CMK (cell line): ENCODE measurements around the gene PNO1.
A peak's percentile ranks its signal among the peaks of the same experiment; 100 is the strongest.
"Not testable (repeated sequence)": the region's sequence is repeated elsewhere in the genome, so short reads cannot be mapped to it uniquely, and the experiment has no call there.

ENCODE experiments used
- DNase-seq: peaks from one replicate; pipeline ENCODE4 v3.0.0-alpha.2; 2010; ENCODE audit warnings: low read depth

PNO1 gene

GRCh38 chr2:68157402-68158133 is at the start of gene PNO1:
Gene PNO1, plus strand, starts transcription at chr2:68157888. Its CDS starts 47 bp downstream, at chr2:68157935.
- peak; percentile 85 for DNase-seq

- DNase-seq, result no peak
Observed at GRCh38 chr2:68108120-68108519, 49.6 kb upstream of the PNO1 start.

DNA sequence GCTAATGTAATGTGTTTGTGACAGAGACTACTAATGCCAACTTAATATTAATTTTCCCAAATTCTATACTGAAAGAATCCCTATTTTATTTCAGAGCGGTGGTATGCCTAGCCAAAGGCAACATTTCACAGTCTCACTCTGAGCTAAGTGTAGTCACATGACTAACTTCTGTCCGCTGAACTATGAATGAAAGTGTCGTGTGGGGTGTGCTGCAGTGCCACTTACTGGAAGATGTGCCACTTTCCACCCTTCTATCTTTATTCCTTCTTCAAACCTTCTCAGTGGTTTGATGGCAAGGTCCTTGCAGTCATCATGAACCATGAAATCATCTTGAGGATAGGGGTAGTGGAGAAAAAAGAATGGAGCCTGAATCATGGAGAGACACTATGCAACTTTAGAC is 47.6 kb upstream of the PNO1 start:
- DNase-seq, result no peak

- DNase-seq, result no peak
Observed at GRCh38 chr2:68115965-68116364, 41.7 kb upstream of the PNO1 start.

- not testable (repeated sequence) for DNase-seq
Observed at GRCh38 chr2:68117922-68118321, 39.8 kb upstream of the PNO1 start.

- DNase-seq, result no peak
Observed at GRCh38 chr2:68118816-68119215, 38.9 kb upstream of the PNO1 start.

DNA sequence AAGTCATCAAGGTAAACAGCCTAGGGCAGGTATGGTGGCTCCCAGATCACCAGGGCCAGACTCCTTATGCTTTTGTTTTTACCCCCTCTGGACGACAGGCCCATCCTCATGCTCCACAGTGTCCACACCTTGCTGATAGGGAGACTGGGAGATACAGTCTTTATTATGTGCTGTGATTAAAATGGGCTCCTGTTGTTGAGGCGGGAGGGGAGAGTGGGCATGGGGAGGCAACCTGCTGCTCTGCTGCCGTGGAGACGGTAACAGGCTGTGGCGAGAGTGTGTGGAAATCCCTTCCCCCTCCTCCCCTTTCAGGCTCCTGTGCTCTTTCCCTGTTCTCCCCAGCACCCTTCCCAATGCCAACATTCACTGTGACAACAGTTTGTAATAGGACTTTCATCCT is 38.2 kb upstream of the PNO1 start:
- DNase-seq, result no peak

DNA sequence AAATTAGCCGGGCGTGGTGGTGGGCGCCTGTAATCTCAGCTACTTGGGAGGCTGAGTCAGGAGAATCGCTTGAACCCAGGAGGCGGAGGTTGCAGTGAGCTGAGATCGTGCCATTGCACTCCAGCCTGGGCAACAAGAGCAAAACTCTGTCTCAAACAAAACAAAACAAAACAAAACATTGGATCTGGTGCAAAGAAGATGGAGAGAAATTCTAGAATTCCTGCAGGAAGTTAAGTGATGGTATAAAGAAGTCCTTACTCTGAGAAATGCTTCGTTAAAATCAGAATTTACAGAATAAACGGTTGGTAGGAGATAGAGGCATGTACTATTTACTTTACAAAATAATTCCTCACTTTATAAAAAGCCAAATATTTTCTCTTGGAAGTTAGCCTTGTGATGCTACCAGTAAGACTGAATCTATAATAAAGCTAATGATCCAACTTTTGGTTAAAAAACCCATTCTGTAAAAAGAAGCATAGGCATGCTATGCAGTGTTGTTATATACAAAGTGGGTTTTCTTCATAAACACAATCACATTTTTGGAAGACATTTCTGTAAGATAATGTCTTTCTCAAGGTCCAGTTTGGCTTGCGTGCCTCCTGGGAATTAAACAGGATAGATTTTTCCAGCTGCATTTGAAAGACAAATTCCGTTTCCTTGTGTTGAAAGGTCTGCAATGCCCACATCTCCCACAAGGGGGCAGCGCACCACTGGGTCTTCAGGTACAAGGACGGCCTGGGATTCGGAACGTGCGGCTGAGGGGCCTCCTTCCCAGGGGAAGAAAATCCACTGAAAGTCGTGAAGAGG is 35.6 kb upstream of the PNO1 start:
- peak; percentile 65 for DNase-seq

GRCh38 chr2:68122680-68122964 is 35.1 kb upstream of the PNO1 start:
- DNase-seq, result no peak

GRCh38 chr2:68124321-68124720 is 33.4 kb upstream of the PNO1 start:
- DNase-seq, result no peak

- no peak for DNase-seq
Observed at GRCh38 chr2:68125821-68126220, 31.9 kb upstream of the PNO1 start.

DNA sequence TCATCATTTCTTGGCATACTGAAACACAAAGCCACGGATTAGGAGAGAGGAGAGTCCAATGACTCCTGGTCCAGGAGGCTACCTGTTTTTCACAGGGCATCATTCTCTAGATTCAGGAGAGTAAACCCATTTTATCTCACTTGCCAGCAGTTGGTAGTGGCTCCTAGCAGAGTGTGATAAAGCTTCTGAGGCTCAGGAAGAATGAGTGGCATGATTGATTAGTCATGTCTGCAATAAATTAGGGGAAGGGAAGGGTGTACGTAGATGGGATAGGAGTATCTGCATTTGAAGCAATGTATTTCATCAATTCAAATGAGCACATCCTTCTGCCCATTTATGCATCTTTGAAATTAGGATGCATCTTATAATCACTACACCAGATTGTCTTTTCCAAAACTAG is 31.1 kb upstream of the PNO1 start:
- no peak for DNase-seq

DNA sequence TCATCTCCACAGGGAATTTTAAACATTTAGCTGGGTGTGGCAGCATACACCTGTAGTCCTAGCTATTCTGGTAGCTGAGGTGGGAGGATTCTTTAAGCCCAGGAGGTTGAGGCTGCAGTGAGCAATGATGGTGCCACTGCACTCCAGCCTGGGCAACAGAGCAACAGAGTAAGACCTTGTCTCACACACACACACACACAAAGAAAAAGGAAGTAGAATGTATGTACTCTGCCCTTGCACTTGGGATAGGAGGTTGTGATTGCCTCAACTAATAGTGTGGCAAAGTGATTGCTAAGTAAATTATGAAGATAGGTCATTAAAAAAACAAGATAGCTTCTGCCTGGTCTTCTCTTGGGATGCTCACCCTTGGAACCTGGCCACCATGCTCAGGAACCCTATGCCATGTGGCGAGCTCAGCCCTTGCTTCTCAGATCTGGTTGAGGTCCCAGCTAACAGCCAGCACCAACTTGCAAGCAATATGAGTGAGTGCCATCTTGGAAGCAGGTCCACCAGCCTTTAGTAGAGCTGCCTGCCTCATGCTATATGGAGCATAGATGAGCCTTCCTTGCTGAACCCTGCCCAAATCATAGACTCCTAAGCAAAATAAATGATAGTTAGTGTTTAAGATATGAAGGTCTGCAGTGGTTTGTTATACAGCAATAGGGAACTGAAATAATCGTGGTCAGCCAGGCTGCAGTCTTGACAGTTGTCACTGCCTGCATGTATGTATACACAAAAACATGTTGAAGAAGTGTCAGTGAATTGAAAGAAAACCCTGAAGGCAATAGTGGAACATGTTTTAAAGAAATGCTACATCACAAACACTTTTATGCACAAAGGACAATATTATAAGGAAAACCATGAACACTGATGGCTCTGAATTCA is 30.1 kb upstream of the PNO1 start:
- no peak for DNase-seq

- DNase-seq, result no peak
Observed at GRCh38 chr2:68134120-68134519, 23.6 kb upstream of the PNO1 start.

GRCh38 chr2:68134554-68134953 is 23.1 kb upstream of the PNO1 start:
- no peak for DNase-seq

GRCh38 chr2:68135448-68136320 is 22.0 kb upstream of the PNO1 start:
- DNase-seq, result peak; percentile 80

- DNase-seq, result no peak
Observed at GRCh38 chr2:68141875-68142274, 15.8 kb upstream of the PNO1 start.

DNA sequence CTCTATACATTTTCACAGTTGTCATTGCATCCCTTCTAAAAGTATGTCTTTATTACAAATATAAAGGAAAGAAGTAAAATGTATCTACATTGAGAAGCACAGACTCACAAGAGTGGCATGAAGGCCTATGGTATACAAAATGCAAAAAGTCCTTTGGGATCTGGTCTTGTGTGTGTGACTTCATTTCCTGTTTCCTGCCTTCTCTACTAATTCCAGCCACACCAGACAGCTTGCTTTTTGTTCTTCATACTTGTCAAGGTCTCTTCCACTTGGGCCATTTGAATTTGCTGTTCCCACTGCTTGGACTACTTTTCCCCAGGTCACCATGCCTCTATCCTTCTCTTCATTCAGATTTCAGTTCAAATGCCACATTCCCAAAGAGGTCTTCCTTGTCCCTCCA is 6.7 kb upstream of the PNO1 start:
- no peak for DNase-seq

DNA sequence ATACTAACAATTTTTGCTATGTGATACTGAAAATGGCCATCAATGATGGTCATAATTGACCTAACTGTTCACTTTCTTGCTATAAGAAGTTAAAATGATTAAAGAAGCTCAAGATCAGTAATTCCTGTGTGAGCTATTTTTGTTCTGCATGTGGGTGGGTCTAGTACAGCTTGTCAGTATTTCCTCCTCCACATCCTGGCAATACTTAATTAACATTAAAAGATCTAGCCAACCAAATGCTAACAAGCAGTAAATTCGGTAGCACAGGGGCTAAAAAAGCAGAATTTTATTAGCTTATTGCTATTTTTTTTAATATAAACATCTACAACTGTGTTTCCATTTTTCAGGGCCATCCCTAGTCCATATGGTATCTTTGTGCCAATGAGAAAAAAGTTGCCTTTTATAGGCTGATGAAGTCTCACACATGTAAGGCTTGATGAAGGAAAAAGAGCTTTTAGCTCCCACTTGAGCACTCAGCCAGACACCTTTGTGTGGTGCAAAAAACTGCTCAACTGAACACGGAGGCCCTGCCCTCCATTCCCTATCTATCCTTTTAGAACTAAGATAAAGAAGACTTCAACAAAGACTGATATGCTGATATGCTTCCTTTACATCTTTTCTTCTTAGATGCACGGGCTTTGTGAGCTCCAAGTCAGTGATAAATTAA is 4.9 kb upstream of the PNO1 start:
- no peak for DNase-seq

DNA sequence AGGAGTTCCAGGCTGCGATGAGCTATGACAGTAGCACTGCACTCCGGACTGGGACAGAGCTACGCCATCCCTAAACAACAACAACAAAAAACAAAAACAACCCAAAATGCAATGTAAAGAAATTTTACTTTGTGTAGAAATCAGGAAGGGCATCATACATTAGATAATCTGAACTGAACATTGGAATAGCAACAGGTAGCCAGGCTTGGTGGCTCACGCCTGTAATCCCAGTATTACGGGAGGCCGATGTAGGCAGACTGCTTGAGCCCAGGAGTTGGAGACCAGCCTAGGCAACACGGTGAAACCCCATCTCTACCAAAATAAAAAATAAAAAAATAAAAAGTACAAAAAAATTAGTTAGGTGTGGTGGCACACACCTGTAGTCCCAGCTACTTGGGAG is 2.1 kb upstream of the PNO1 start:
- no peak for DNase-seq

DNA sequence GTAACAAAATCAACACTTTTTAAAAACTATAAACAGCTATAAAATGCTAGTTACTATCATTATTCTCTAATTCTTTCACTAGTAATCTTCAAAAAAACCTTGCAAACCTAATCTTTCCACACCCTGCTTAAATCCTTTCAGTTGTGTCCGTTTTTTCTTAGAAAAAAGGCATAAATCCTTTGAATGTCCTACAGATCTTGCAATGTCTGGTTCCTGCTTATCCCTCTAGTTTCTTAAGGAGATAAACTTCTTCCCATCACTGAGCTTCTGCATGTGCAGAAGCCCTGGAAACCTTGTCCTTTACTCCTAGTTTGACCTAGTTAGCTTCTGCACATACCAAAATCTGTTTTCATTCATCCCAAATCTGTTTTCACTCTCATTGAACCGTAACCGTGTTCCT is 1.3 kb upstream of the PNO1 start:
- no peak for DNase-seq
